Endodermal cell (in vitro differentiated cells): Measurements from ENCODE around the gene PPIA. TPM values are rescaled to one million over a fixed set of nuclear protein-coding genes. Genes with fewer than 3 reads are reported as not detected.

ENCODE experiments used
- DNase-seq: peaks from one replicate; pipeline ENCODE4 v3.0.0-alpha.2; 2017
- H3K27ac ChIP-seq: 2 replicates; pipeline ENCODE4 v1.5.1; 2013; ENCODE audit warnings: mild to moderate bottlenecking, low read depth, low read length, moderate library complexity
- H3K27me3 ChIP-seq: 2 replicates; pipeline ENCODE4 v1.6.1; 2013; ENCODE audit warnings: mild to moderate bottlenecking, low read length, moderate library complexity; ENCODE audit not compliant: insufficient read depth, control insufficient read depth, poor library complexity, severe bottlenecking
- H3K36me3 ChIP-seq: 2 replicates; pipeline ENCODE4 v1.7.0; 2013; ENCODE audit warnings: mild to moderate bottlenecking, low read length, moderate library complexity; ENCODE audit not compliant: control insufficient read depth, insufficient read depth
- H3K4me1 ChIP-seq: one replicate; pipeline ENCODE4 v1.7.0; 2013; ENCODE audit warnings: low read length; ENCODE audit not compliant: control insufficient read depth, insufficient read depth
- H3K4me3 ChIP-seq: 2 replicates; pipeline ENCODE4 v1.5.1; 2013; ENCODE audit warnings: mild to moderate bottlenecking, low read length, moderate library complexity
- H3K9ac ChIP-seq: 2 replicates; pipeline ENCODE4 v1.6.1; 2013; ENCODE audit warnings: mild to moderate bottlenecking, low read length, moderate library complexity; ENCODE audit not compliant: poor library complexity, severe bottlenecking; ENCODE audit errors: extremely low read depth
- H3K9me3 ChIP-seq: 2 replicates; pipeline ENCODE4 v1.6.1; 2013; ENCODE audit warnings: mild to moderate bottlenecking, low read length, moderate library complexity; ENCODE audit not compliant: control insufficient read depth
- H3K27ac Mint-ChIP-seq: 2 replicates; pipeline ENCODE4 v1.8.0; 2020; ENCODE audit warnings: mixed read lengths
- H3K27me3 Mint-ChIP-seq: 2 replicates; pipeline ENCODE4 v1.8.0; 2021; ENCODE audit warnings: mild to moderate bottlenecking, mixed read lengths; ENCODE audit not compliant: insufficient read depth
- H3K36me3 Mint-ChIP-seq: 2 replicates; pipeline ENCODE4 v1.8.0; 2020; ENCODE audit warnings: low read depth, mixed read lengths
- H3K4me1 Mint-ChIP-seq: 2 replicates; pipeline ENCODE4 v1.8.0; 2020; ENCODE audit warnings: mixed read lengths
- H3K4me3 Mint-ChIP-seq: 2 replicates; pipeline ENCODE4 v1.8.0; 2020; ENCODE audit warnings: mild to moderate bottlenecking, moderate library complexity, mixed read lengths
- H3K9me3 Mint-ChIP-seq: 2 replicates; pipeline ENCODE4 v1.8.0; 2020; ENCODE audit warnings: mild to moderate bottlenecking, mixed read lengths
- CTCF ChIP-seq: fragments of 200-600 bp; sonication (generic); conservative IDR thresholded peaks from 2 replicates; pipeline ENCODE4 v1.5.0; 2021; ENCODE audit warnings: antibody characterized with exemption, mild to moderate bottlenecking
- WGBS, 2 experiments: methylation state at CpG; one replicate each; pipeline versions ENCODE4 v1.1.5 to v1.1.7; 2013; ENCODE audit warnings: missing lambda C conversion rate in 2 of 2, mixed read lengths in 1 of 2; ENCODE audit not compliant: insufficient coverage in 1 of 2, insufficient read length in 1 of 2; 5-methylcytosine and 5-hydroxymethylcytosine counted together
- total RNA-seq, 2 donors: library from RNA; stranded (reverse); fragmentation: NEBNext Ultra II Directional in 1 of 2; extraction: Animal tissue kit (Norgen Biotek cat#: 25700) in 1 of 2; gene quantifications; 2 replicates in 1 of 2; 3 replicates in 1 of 2; pipeline ENCODE4 v1.2.1, GENCODE V29; 2021

The PPIA gene
- total RNA-seq, 2 donors from 2014 or later, result 1,857 to 1,899 TPM

GRCh38 chr7:44775383-44776107 lies 20.9 kb upstream of the PPIA start:
- no peak overlapping the region for H3K9ac ChIP-seq
- no peak overlapping the region for H3K27ac ChIP-seq
- H3K4me3 Mint-ChIP-seq, result no peak overlapping the region
- no peak overlapping the region for H3K4me3 ChIP-seq
- 91 to 94% methylated on average over 4 to 6 of the region's 6 CpGs for WGBS, 2 experiments
- H3K27me3 Mint-ChIP-seq, result peaks cover 1% of the 10 kb centered on the region
- no peaks in the 10 kb centered on the region for H3K9me3 Mint-ChIP-seq
- no peak for TF ChIP-seq CTCF
- no peaks in the 10 kb centered on the region for H3K4me1 Mint-ChIP-seq
- peaks cover 5% of the 10 kb centered on the region for H3K9me3 ChIP-seq
- no peaks in the 10 kb centered on the region for H3K4me1 ChIP-seq
- no peaks in the 10 kb centered on the region for H3K36me3 Mint-ChIP-seq
- H3K27ac Mint-ChIP-seq, result no peak overlapping the region
- no peaks in the 10 kb centered on the region for H3K36me3 ChIP-seq
- H3K27me3 ChIP-seq, result no peaks in the 10 kb centered on the region
- no peak for DNase-seq

- no peaks in the 10 kb centered on the region for H3K9me3 Mint-ChIP-seq
- no peak for DNase-seq
- no peaks in the 10 kb centered on the region for H3K27me3 ChIP-seq
- H3K36me3 Mint-ChIP-seq, result no peaks in the 10 kb centered on the region
- H3K9ac ChIP-seq, result no peak overlapping the region
- H3K27ac ChIP-seq, result no peak overlapping the region
- no peak overlapping the region for H3K27ac Mint-ChIP-seq
- 96 to 100% methylated on average over 3 of the region's 3 CpGs for WGBS, 2 experiments
- no peaks in the 10 kb centered on the region for H3K4me1 ChIP-seq
- peaks cover 5% of the 10 kb centered on the region for H3K9me3 ChIP-seq
- H3K36me3 ChIP-seq, result no peaks in the 10 kb centered on the region
- no peak for TF ChIP-seq CTCF
- no peaks in the 10 kb centered on the region for H3K27me3 Mint-ChIP-seq
- H3K4me3 Mint-ChIP-seq, result no peak overlapping the region
- no peaks in the 10 kb centered on the region for H3K4me1 Mint-ChIP-seq
- no peak overlapping the region for H3K4me3 ChIP-seq
Observed at GRCh38 chr7:44776211-44776610, 20.3 kb upstream of the PPIA start.

GRCh38 chr7:44782460-44782859 lies 14.0 kb upstream of the PPIA start:
- WGBS, 2 experiments, result 89 to 94% methylated on average over 1 of the region's 1 CpG
- no peak for TF ChIP-seq CTCF
- no peak overlapping the region for H3K27ac Mint-ChIP-seq
- H3K4me1 Mint-ChIP-seq, result no peaks in the 10 kb centered on the region
- H3K36me3 ChIP-seq, result no peaks in the 10 kb centered on the region
- no peak overlapping the region for H3K9ac ChIP-seq
- H3K9me3 Mint-ChIP-seq, result peaks cover 16% of the 10 kb centered on the region
- peak; percentile 32 for DNase-seq
- no peaks in the 10 kb centered on the region for H3K27me3 ChIP-seq
- peaks cover 6% of the 10 kb centered on the region for H3K9me3 ChIP-seq
- peaks cover 3% of the 10 kb centered on the region for H3K27me3 Mint-ChIP-seq
- no peak overlapping the region for H3K27ac ChIP-seq
- H3K36me3 Mint-ChIP-seq, result no peaks in the 10 kb centered on the region
- no peaks in the 10 kb centered on the region for H3K4me1 ChIP-seq
- no peak overlapping the region for H3K4me3 ChIP-seq
- H3K4me3 Mint-ChIP-seq, result no peak overlapping the region
